K562 (cell line): ENCODE data around the gene DESI1. TPM values are rescaled to one million over a fixed set of nuclear protein-coding genes. Genes with fewer than 3 reads are reported as not detected.
A peak's percentile ranks its signal among the peaks of the same experiment; 100 is the strongest.

Source experiments
- BRF1 ChIP-seq: IDR thresholded peaks from 3 replicates; pipeline ENCODE4 v1.6.1; 2011; ENCODE audit warnings: borderline replicate concordance, mild to moderate bottlenecking; ENCODE audit not compliant: insufficient read length; ENCODE audit errors: extremely low read depth
- DIDO1 ChIP-seq: fragments of 450-650 bp; IDR thresholded peaks from 2 replicates; pipeline ENCODE4 v1.6.1; 2016; ENCODE audit warnings: low read depth, missing biosample characterization, missing genetic modification characterization
- ELF4 ChIP-seq: fragments of 450-650 bp; formaldehyde crosslinking; IDR thresholded peaks from 2 replicates; pipeline ENCODE4 v1.4.0; 2022; ENCODE audit warnings: missing genetic modification characterization
- FOXM1 ChIP-seq, 2 experiments: fragments of 450-650 bp in 1 of 2; sonication (generic) in 1 of 2; formaldehyde crosslinking in 1 of 2; IDR thresholded peaks; 2 replicates each; pipeline versions ENCODE4 v1.6.1 to v1.9.0; 2017 to 2022; ENCODE audit warnings: low read depth in 2 of 2, mild to moderate bottlenecking in 2 of 2, missing genetic modification reagents in 1 of 2, moderate library complexity in 1 of 2
- GATAD2B ChIP-seq: fragments of 450-650 bp; IDR thresholded peaks from 2 replicates; pipeline ENCODE4 v1.6.1; 2017; ENCODE audit warnings: mild to moderate bottlenecking, borderline replicate concordance
- HEY1 ChIP-seq: fragments of 250-450 bp; sonication (Bioruptor Pico); IDR thresholded peaks from 2 replicates; pipeline ENCODE4 v1.5.0; 2020; ENCODE audit warnings: mild to moderate bottlenecking, moderate library complexity, borderline replicate concordance
- HNRNPH1 ChIP-seq: fragments of 200-400 bp; formaldehyde crosslinking; optimal IDR thresholded peaks from 2 replicates; pipeline ENCODE3; 2017; ENCODE audit warnings: low read depth, mild to moderate bottlenecking, low read length, moderate library complexity
- MAZ ChIP-seq, 2 experiments: fragments of 450-650 bp in 1 of 2; sonication (generic) in 1 of 2; formaldehyde crosslinking; IDR thresholded peaks in 1 of 2; conservative IDR thresholded peaks in 1 of 2; 2 replicates each; pipeline versions ENCODE4 v1.4.0 to v1.5.0; 2020; ENCODE audit warnings: mild to moderate bottlenecking in 1 of 2, missing genetic modification reagents in 1 of 2
- MNT ChIP-seq, 2 experiments: fragments of 450-650 bp; conservative IDR thresholded peaks; 2 replicates each; pipeline ENCODE4 v1.6.1; 2017; ENCODE audit warnings: mild to moderate bottlenecking in 2 of 2, moderate library complexity in 2 of 2
- NCOR1 ChIP-seq: fragments of 450-650 bp; IDR thresholded peaks from 2 replicates; pipeline ENCODE4 v1.6.1; 2016; ENCODE audit warnings: mild to moderate bottlenecking, moderate library complexity
- PCBP2 ChIP-seq: fragments of 200-400 bp; formaldehyde crosslinking; IDR thresholded peaks from 2 replicates; pipeline ENCODE4 v1.6.1; 2018; ENCODE audit warnings: low read length, low read depth, mild to moderate bottlenecking, moderate library complexity; ENCODE audit not compliant: poor library complexity, severe bottlenecking
- PRPF4 ChIP-seq: fragments of 200-400 bp; formaldehyde crosslinking; IDR thresholded peaks from one replicate; pipeline ENCODE4 v1.6.1; 2017; ENCODE audit warnings: low read length, low read depth, mild to moderate bottlenecking; ENCODE audit not compliant: insufficient read depth, poor library complexity, severe bottlenecking
- RAD21 ChIP-seq, 2 experiments: fragments of 250-450 bp in 1 of 2; fragments of 450-650 bp in 1 of 2; sonication (Bioruptor Pico) in 1 of 2; formaldehyde crosslinking in 1 of 2; IDR thresholded peaks in 1 of 2; conservative IDR thresholded peaks in 1 of 2; 2 replicates each; pipeline versions ENCODE4 v1.4.0 to v1.8.0; 2020 to 2022; ENCODE audit warnings: mild to moderate bottlenecking in 2 of 2, moderate library complexity in 1 of 2
- RBM14 ChIP-seq: fragments of 200-400 bp; formaldehyde crosslinking; IDR thresholded peaks from 2 replicates; pipeline ENCODE4 v1.6.1; 2018; ENCODE audit warnings: low read depth, mild to moderate bottlenecking, low read length, moderate library complexity, borderline replicate concordance; ENCODE audit not compliant: insufficient read depth
- RUNX1 ChIP-seq: sonication (generic); IDR thresholded peaks from 2 replicates; pipeline ENCODE4 v1.6.1; 2016; ENCODE audit warnings: antibody characterized with exemption, low read depth
- SETDB1 ChIP-seq: IDR thresholded peaks from one replicate; pipeline ENCODE4 v1.6.1; 2012; ENCODE audit warnings: low read length, control low read depth, inconsistent platforms
- SREBF1 ChIP-seq: fragments of 150-350 bp; IDR thresholded peaks from 2 replicates; pipeline ENCODE4 v1.6.1; 2014; ENCODE audit warnings: antibody characterized with exemption, low read depth, low read length, borderline replicate concordance
- TEAD2 ChIP-seq: fragments of 450-650 bp; IDR thresholded peaks from 2 replicates; pipeline ENCODE4 v1.6.1; 2016; ENCODE audit warnings: missing genetic modification characterization, control low read depth, missing compliant biosample characterization
- YY1 ChIP-seq, 3 experiments: IDR thresholded peaks; 2 replicates each; pipeline ENCODE4 v1.6.1; 2011; ENCODE audit warnings: low read length in 2 of 3, mild to moderate bottlenecking in 2 of 3, moderate library complexity in 2 of 3, borderline replicate concordance in 1 of 3, control low read depth in 1 of 3, low read depth in 1 of 3; ENCODE audit not compliant: insufficient read depth in 3 of 3, insufficient replicate concordance in 2 of 3, control insufficient read depth in 1 of 3, insufficient read length in 1 of 3; ENCODE audit errors: extremely low read depth in 1 of 3
- ZNF146 ChIP-seq: IDR thresholded peaks from one replicate; pipeline ENCODE4 v1.6.1; 2018; ENCODE audit warnings: missing compliant biosample characterization; ENCODE audit not compliant: unreplicated experiment
- ZNF239 ChIP-seq: fragments of 250-450 bp; sonication (Bioruptor Pico); IDR thresholded peaks from 2 replicates; pipeline ENCODE4 v1.4.0; 2020; ENCODE audit warnings: mild to moderate bottlenecking
- ZNF311 ChIP-seq: fragments of 250-450 bp; sonication (Bioruptor Pico); IDR thresholded peaks from 2 replicates; pipeline ENCODE4 v1.4.0; 2020; ENCODE audit warnings: mild to moderate bottlenecking, moderate library complexity
- ZNF347 ChIP-seq: fragments of 450-650 bp; formaldehyde crosslinking; IDR thresholded peaks from 2 replicates; pipeline ENCODE4 v1.4.0; 2020; ENCODE audit warnings: low read depth, mild to moderate bottlenecking, moderate library complexity
- ZNF431 ChIP-seq: sonication (generic); formaldehyde crosslinking; IDR thresholded peaks from 2 replicates; pipeline ENCODE4 v1.8.0; 2022; ENCODE audit warnings: mild to moderate bottlenecking, missing genetic modification reagents
- ZNF740 ChIP-seq, 3 experiments: fragments of 200-800 bp in 1 of 3; sonication (Bioruptor generic) in 1 of 3; sonication (generic) in 1 of 3; formaldehyde crosslinking in 1 of 3; IDR thresholded peaks; 2 replicates each; pipeline versions ENCODE4 v1.6.1 to v1.8.0; 2016 to 2022; ENCODE audit warnings: mild to moderate bottlenecking in 2 of 3, missing compliant biosample characterization in 2 of 3, missing genetic modification characterization in 2 of 3, missing genetic modification reagents in 1 of 3
- polyA plus RNA-seq, 8 experiments: library from polyadenylated mRNA; depleted of rRNA in 4 of 8; stranded (reverse) in 5 of 8; unstranded in 3 of 8; fragments of >200 nt; fragmentation: Nextera tagmentation in 2 of 8; fragmentation: Illumina TruSeq in 1 of 8; extraction: Ambion mirVana in 2 of 8; extraction: Trizol in 1 of 8; gene quantifications; 2 replicates each; pipeline versions ENCODE4 v1.2.1 to v1.2.3, GENCODE V29; 2011 to 2014; ENCODE audit warnings: inconsistent platforms in 1 of 8, missing spikeins in 1 of 8
- total RNA-seq, 7 experiments: library from RNA; depleted of rRNA in 6 of 7; stranded (reverse); fragments of >200 nt in 6 of 7; fragmentation: Illumina TruSeq in 2 of 7; extraction: Trizol in 2 of 7; gene quantifications; 2 replicates each; pipeline versions ENCODE4 v1.2.1 to v1.2.3, GENCODE V29; 2011 to 2021; ENCODE audit warnings: low replicate concordance in 1 of 7

DESI1 gene
- total and polyA plus RNA-seq, 9 of the 15 experiments (the other 6 are each of a cell fraction or from before 2014, with no cell fraction given): 7.2 to 45.9 (median 29.8) TPM

- TF ChIP-seq ELF4 (CRISPR knock-in tag) (no peak), ZNF740 (CRISPR knock-in tag; IDR thresholded peaks at IDR 0.05) (peak; percentile 49; the same call in 1 of the 2 replicates), ZNF740 (tag; IDR thresholded peaks at IDR 0.05) (no peak), HNRNPH1 (no peak), NCOR1 (no peak), MAZ (CRISPR knock-in tag; conservative IDR thresholded peaks at IDR 0.05 in 1 of 2, IDR thresholded peaks at IDR 0.05 in 1 of 2) (peak; percentile 41 to 61; a peak in 3 of 4 replicates), PCBP2 (no peak), BRF1 (no peak), DIDO1 (tag) (no peak), PRPF4 (peak; percentile 39), MNT (conservative IDR thresholded peaks at IDR 0.05) (peak; percentile 34 to 54; a peak in 1 of 4 replicates), YY1 (IDR thresholded peaks at IDR 0.05; ENCODE audit: borderline replicate concordance in 1 of 3, control insufficient read depth in 1 of 3, extremely low read depth in 1 of 3, insufficient read depth in 3 of 3, insufficient read length in 1 of 3, insufficient replicate concordance in 2 of 3, low read depth in 1 of 3, low read length in 2 of 3) (peak in 1 of 3 experiments; percentile 44), HEY1 (CRISPR knock-in tag) (no peak), RBM14 (no peak), FOXM1 (IDR thresholded peaks at IDR 0.05; ENCODE audit: low read depth) (no peak), FOXM1 (CRISPR knock-in tag; IDR thresholded peaks at IDR 0.05; ENCODE audit: low read depth) (no peak), ZNF146 (no peak), ZNF311 (no peak), SETDB1 (no peak), ZNF347 (CRISPR knock-in tag) (no peak), ZNF431 (CRISPR knock-in tag) (0 out of 2 replicates have a peak, but pooled peaks have one; percentile 30), ZNF239 (CRISPR knock-in tag) (no peak), RAD21 (CRISPR knock-in tag; conservative IDR thresholded peaks at IDR 0.05 in 1 of 2, IDR thresholded peaks at IDR 0.05 in 1 of 2) (no peak), RUNX1 (no peak), GATAD2B (no peak), TEAD2 (tag) (no peak), SREBF1 (no peak)
Measured at GRCh38 chr22:41620589-41621098, at the start of gene DESI1 (continued).
